GM13976 (cell line): ENCODE results near the gene BIVM.
A peak's percentile ranks its signal among the peaks of the same experiment; 100 is the strongest.

ENCODE experiments used
- DNase-seq: peaks from one replicate; pipeline ENCODE4 v3.0.0; 2012; ENCODE audit warnings: low spot score
- CTCF ChIP-seq: IDR thresholded peaks from 2 replicates; pipeline ENCODE4 v1.5.1; 2012; ENCODE audit warnings: borderline replicate concordance, mild to moderate bottlenecking; ENCODE audit not compliant: insufficient read depth; ENCODE audit errors: extremely low read depth, missing control alignments, control extremely low read depth
- in situ Hi-C: fragments of 300-500 bp; cut with MboI; formaldehyde crosslinking; loops from one replicate; pipeline ENCODE4 v1.12.0; 2022; ENCODE audit warnings: low sequenced_read_pairs, mixed read lengths, inconsistent platforms; ENCODE audit not compliant: unreplicated experiment

Gene BIVM

GRCh38 chr13:102800145-102801041 lies 1.5 kb downstream of the BIVM start:
- in situ Hi-C loops = no loop called here
- peak; percentile 93 for DNase-seq
- TF ChIP-seq CTCF = peak; percentile 97

- DNase-seq = no peak
- TF ChIP-seq CTCF = no peak
- in situ Hi-C loops = no loop called here
These were observed 6.8 kb downstream of the BIVM start for GRCh38 chr13:102805680-102806079.

- DNase-seq = no peak
- in situ Hi-C loops = no loop called here
- TF ChIP-seq CTCF = no peak
These were observed 8.8 kb downstream of the BIVM start for GRCh38 chr13:102807699-102808098.

GRCh38 chr13:102812611-102813287 lies 13.8 kb downstream of the BIVM start:
- in situ Hi-C loops = no loop called here
- DNase-seq = peak; percentile 30
- no peak for TF ChIP-seq CTCF

- DNase-seq = no peak
- TF ChIP-seq CTCF = no peak
- in situ Hi-C loops = no loop called here
These were observed 15.2 kb downstream of the BIVM start for GRCh38 chr13:102814025-102814607.

GRCh38 chr13:102814793-102815192 lies 15.9 kb downstream of the BIVM start:
- no peak for DNase-seq
- in situ Hi-C loops = no loop called here
- TF ChIP-seq CTCF = no peak
